Upper lobe of left lung (tissue), 6 donors: ENCODE results near the gene NFKB1. TPM values are rescaled to one million over a fixed set of nuclear protein-coding genes. Genes with fewer than 3 reads are reported as not detected.

Experiments
- ATAC-seq, 2 donors: fragments of 200-7000 bp; cut with Tn5 transposase; one replicate each; pipeline ENCODE4 v1.9.1; 2022; ENCODE audit warnings: mild to moderate bottlenecking in 2 of 2, moderate library complexity in 2 of 2; ENCODE audit not compliant: low FRiP score in 2 of 2
- DNase-seq, 2 donors: peaks; one replicate each; pipeline ENCODE4 v3.0.0-alpha.2; 2019 to 2020
- H3K27ac ChIP-seq, 4 donors: fragments of 200-600 bp; sonication (generic); one replicate each; pipeline ENCODE4 v1.5.1; 2016 to 2019
- H3K27me3 ChIP-seq, 4 donors: fragments of 200-600 bp; sonication (generic); one replicate each; pipeline ENCODE4 v1.5.1; 2017 to 2019
- H3K36me3 ChIP-seq, 4 donors: fragments of 200-600 bp; sonication (generic); one replicate each; pipeline ENCODE4 v1.5.1; 2016 to 2019
- H3K4me1 ChIP-seq, 4 donors: fragments of 200-600 bp; sonication (generic); one replicate each; pipeline ENCODE4 v1.5.1; 2018 to 2019
- H3K4me3 ChIP-seq, 4 donors: fragments of 200-600 bp; sonication (generic); one replicate each; pipeline ENCODE4 v1.5.1; 2017 to 2019; ENCODE audit warnings: mild to moderate bottlenecking in 2 of 4, moderate library complexity in 1 of 4
- H3K9me3 ChIP-seq, 4 donors: fragments of 200-600 bp; sonication (generic); one replicate each; pipeline ENCODE4 v1.5.1; 2018 to 2019
- CTCF ChIP-seq, 6 experiments: fragments of 450-650 bp in 4 of 6; fragments of 200-600 bp in 2 of 6; sonication (generic) in 2 of 6; IDR thresholded peaks; one replicate each; pipeline ENCODE4 v1.5.1; 2016 to 2019; ENCODE audit warnings: antibody characterized with exemption in 6 of 6
- EP300 ChIP-seq, 4 donors: sonication (generic); formaldehyde crosslinking; IDR thresholded peaks; one replicate each; pipeline ENCODE4 v1.5.1; 2017; ENCODE audit warnings: antibody characterized with exemption in 4 of 4, control low read depth in 2 of 4
- POLR2A ChIP-seq, 4 donors: fragments of 450-650 bp; IDR thresholded peaks; one replicate each; pipeline ENCODE4 v1.5.1; 2016 to 2017; ENCODE audit warnings: antibody characterized with exemption in 4 of 4, mild to moderate bottlenecking in 2 of 4
- POLR2AphosphoS5 ChIP-seq, 2 donors: sonication (generic); formaldehyde crosslinking; IDR thresholded peaks; one replicate each; pipeline ENCODE4 v1.5.1; 2017; ENCODE audit warnings: antibody characterized with exemption in 2 of 2
- WGBS, 2 donors: methylation state at CpG; one replicate each; pipeline ENCODE4 v1.1.5; 2017 to 2018; 5-methylcytosine and 5-hydroxymethylcytosine counted together
- total RNA-seq, 6 donors: library from RNA; depleted of rRNA in 4 of 6; stranded (reverse); fragments of >200 nt in 4 of 6; gene quantifications; one replicate each; pipeline versions ENCODE4 v1.1.0 to v1.2.1, GENCODE V29; 2016 to 2021
- donor health status: DM: no; HTN: no; CAD: no; lungs with moderate emphysema.
- donor health status: DM: no; HTN: yes; CAD: no; lungs with severe emphysema.

Gene NFKB1
- total RNA-seq, 6 donors from 2014 or later, result 15.8 to 69.1 (median 39.1) TPM

GRCh38 chr4:102600689-102601088, 99.5 kb downstream of the NFKB1 start:
- Histone ChIP-seq H3K4me1 (peaks cover 0 to 14% (median 6%) of the 10 kb centered on the region in 4 donors), H3K4me3 (no peak overlapping the region), H3K36me3 (peaks cover 17 to 97% (median 34%) of the 10 kb centered on the region in 4 donors), H3K27ac (no peak overlapping the region), H3K27me3 (no peaks in the 10 kb centered on the region), H3K9me3 (no peaks in the 10 kb centered on the region)
- TF ChIP-seq CTCF (IDR thresholded peaks at IDR 0.05), result no peak
- TF ChIP-seq POLR2AphosphoS5 (IDR thresholded peaks at IDR 0.05), result no peak
- no peak for TF ChIP-seq EP300 (IDR thresholded peaks at IDR 0.05)
- no peak for TF ChIP-seq POLR2A (IDR thresholded peaks at IDR 0.05)
- DNase-seq (no peak), ATAC-seq (no peak)

- Histone ChIP-seq H3K4me3 (no peak overlapping the region), H3K27ac (no peak overlapping the region), H3K27me3 (no peaks in the 10 kb centered on the region), H3K36me3 (peaks cover 8 to 92% (median 28%) of the 10 kb centered on the region in 4 donors), H3K4me1 (peaks cover 4 to 14% (median 6%) of the 10 kb centered on the region in 4 donors), H3K9me3 (no peaks in the 10 kb centered on the region)
- peak in 1 of 2 donors; percentile 0 for DNase-seq
- TF ChIP-seq CTCF (IDR thresholded peaks at IDR 0.05), result no peak
- TF ChIP-seq POLR2AphosphoS5 (IDR thresholded peaks at IDR 0.05), result no peak
- no peak for TF ChIP-seq POLR2A (IDR thresholded peaks at IDR 0.05)
- TF ChIP-seq EP300 (IDR thresholded peaks at IDR 0.05), result no peak
- WGBS, 2 donors, result 81 to 88% methylated on average over 8 of the region's 8 CpGs
- ATAC-seq, result no peak
These were observed 100.5 kb downstream of the NFKB1 start for GRCh38 chr4:102601586-102602227.

- WGBS, 2 donors, result 49 to 51% methylated on average over 2 of the region's 2 CpGs
- H3K27me3 ChIP-seq, result no peaks in the 10 kb centered on the region
- no peak for DNase-seq
- peaks cover 12 to 92% (median 33%) of the 10 kb centered on the region in 4 donors for H3K36me3 ChIP-seq
- H3K4me3 ChIP-seq, result no peak overlapping the region
- H3K27ac ChIP-seq, result no peak overlapping the region
- TF ChIP-seq POLR2A (IDR thresholded peaks at IDR 0.05) (no peak), POLR2AphosphoS5 (IDR thresholded peaks at IDR 0.05) (no peak), EP300 (IDR thresholded peaks at IDR 0.05) (no peak), CTCF (IDR thresholded peaks at IDR 0.05) (no peak)
- peaks cover 0 to 15% (median 0%) of the 10 kb centered on the region in 4 donors for H3K4me1 ChIP-seq
- ATAC-seq, result no peak
- no peaks in the 10 kb centered on the region for H3K9me3 ChIP-seq
These were observed 103.2 kb downstream of the NFKB1 start for GRCh38 chr4:102604222-102604940.

GRCh38 chr4:102606261-102606660, 105.1 kb downstream of the NFKB1 start:
- no peaks in the 10 kb centered on the region for H3K9me3 ChIP-seq
- no peak for ATAC-seq
- 68 to 71% methylated on average over 3 of the region's 3 CpGs for WGBS, 2 donors

More at GRCh38 chr4:102606261-102606660, 105.1 kb downstream of the NFKB1 start:
- no peak for DNase-seq
- Histone ChIP-seq H3K36me3 (peaks cover 24 to 92% (median 36%) of the 10 kb centered on the region in 4 donors), H3K27ac (no peak overlapping the region), H3K4me1 (peaks cover 0 to 15% (median 0%) of the 10 kb centered on the region in 4 donors), H3K4me3 (no peak overlapping the region), H3K27me3 (no peaks in the 10 kb centered on the region)
- no peak for TF ChIP-seq CTCF (IDR thresholded peaks at IDR 0.05)
- no peak for TF ChIP-seq POLR2A (IDR thresholded peaks at IDR 0.05)
- no peak for TF ChIP-seq EP300 (IDR thresholded peaks at IDR 0.05)
